ENCODE measurements around the gene MBD5. TPM values are rescaled to one million over a fixed set of nuclear protein-coding genes. Genes with fewer than 3 reads are reported as not detected.
"Not testable (repeated sequence)": the region's sequence is repeated elsewhere in the genome, so short reads cannot be mapped to it uniquely, and the experiment has no call there.

The MBD5 gene
- total and polyA plus RNA-seq, 8 donors = 32.5 to 58.0 (median 43.5) TPM

- no peaks in the 10 kb centered on the region for H3K36me3 ChIP-seq
- DNase-seq = no peak
- intact Hi-C loops (cut with DNase I) = no loop called here
Observed at GRCh38 chr2:148007219-148007900, 13.5 kb upstream of the MBD5 start.

GRCh38 chr2:148008411-148008810 lies 12.5 kb upstream of the MBD5 start:
- H3K36me3 ChIP-seq; H3K4me3 ChIP-seq; H3K27me3 ChIP-seq; intact Hi-C loops (cut with DNase I); H3K4me1 ChIP-seq; DNase-seq; H3K27ac ChIP-seq; ATAC-seq: not testable (repeated sequence)
- peaks cover 0 to 11% of the 10 kb centered on the region in 2 donors for H3K9me3 ChIP-seq

More at GRCh38 chr2:148007219-148007900, 13.5 kb upstream of the MBD5 start:
- no peak for ATAC-seq
- no peak overlapping the region for H3K27ac ChIP-seq
- no peaks in the 10 kb centered on the region for H3K4me1 ChIP-seq
- no peaks in the 10 kb centered on the region for H3K27me3 ChIP-seq
- TF ChIP-seq CTCF (IDR thresholded peaks at IDR 0.05) = no peak
- no peak overlapping the region for H3K4me3 ChIP-seq
- H3K9me3 ChIP-seq = peaks cover 0 to 18% of the 10 kb centered on the region in 2 donors

- ATAC-seq (no peak), DNase-seq (no peak)
- intact Hi-C loops (cut with DNase I) = no loop called here
- no peaks in the 10 kb centered on the region for H3K36me3 ChIP-seq
- H3K27me3 ChIP-seq = no peaks in the 10 kb centered on the region
- H3K4me3 ChIP-seq = no peak overlapping the region
- H3K4me1 ChIP-seq = peaks cover 0 to 9% of the 10 kb centered on the region in 2 donors
- no peaks in the 10 kb centered on the region for H3K9me3 ChIP-seq
- no peak overlapping the region for H3K27ac ChIP-seq
- no peak for TF ChIP-seq CTCF (IDR thresholded peaks at IDR 0.05)
Observed at GRCh38 chr2:148013876-148014275, 7.0 kb upstream of the MBD5 start.

GRCh38 chr2:148014616-148015015 lies 6.3 kb upstream of the MBD5 start:
- Histone ChIP-seq H3K27me3 (no peaks in the 10 kb centered on the region), H3K4me3 (no peak overlapping the region), H3K36me3 (no peaks in the 10 kb centered on the region), H3K27ac (no peak overlapping the region), H3K9me3 (no peaks in the 10 kb centered on the region), H3K4me1 (peaks cover 0 to 16% of the 10 kb centered on the region in 2 donors)
- no peak for TF ChIP-seq CTCF (IDR thresholded peaks at IDR 0.05)
- intact Hi-C loops (cut with DNase I) = no loop called here
- ATAC-seq (no peak), DNase-seq (no peak)

- peaks cover 14 to 44% of the 10 kb centered on the region in 2 donors for H3K4me1 ChIP-seq
- intact Hi-C loops (cut with DNase I) = no loop called here
- no peaks in the 10 kb centered on the region for H3K9me3 ChIP-seq
- peak within 1 kb of the TSS; percentile 91 to 94 for H3K27ac ChIP-seq
- peak; percentile 96 for ATAC-seq
- no peaks in the 10 kb centered on the region for H3K27me3 ChIP-seq
- peak within 1 kb of the TSS; percentile 63 to 76 for H3K4me3 ChIP-seq
- TF ChIP-seq CTCF (IDR thresholded peaks at IDR 0.05) = no peak
- H3K36me3 ChIP-seq = no peaks in the 10 kb centered on the region
- peak; percentile 97 to 100 (median 99) for DNase-seq
Observed at GRCh38 chr2:148020111-148021058, 506 bp upstream of the MBD5 start, which contains the start of gene ORC4. Gene ORC4, minus strand, starts transcription at chr2:148020737. Its CDS starts 44,779 bp downstream, at chr2:147975958.
